Liver (tissue), 9 donors: Measurements from ENCODE around the gene COL27A1. TPM values are rescaled to one million over a fixed set of nuclear protein-coding genes. Genes with fewer than 3 reads are reported as not detected.

Experiments
- DNase-seq: peaks from one replicate; pipeline ENCODE4 v3.0.0-alpha.2; 2017; ENCODE audit warnings: low spot score
- H3K27ac ChIP-seq, 2 donors: one replicate each; pipeline ENCODE4 v1.7.0; 2013; ENCODE audit warnings: inconsistent platforms in 2 of 2, low read length in 2 of 2, control low read depth in 1 of 2, low read depth in 1 of 2, mild to moderate bottlenecking in 1 of 2
- H3K27me3 ChIP-seq, 4 donors: one replicate each; pipeline versions ENCODE4 v1.6.1 to v1.7.0; 2013; ENCODE audit warnings: low read length in 3 of 4, inconsistent platforms in 1 of 4, mild to moderate bottlenecking in 1 of 4, moderate library complexity in 1 of 4; ENCODE audit not compliant: control insufficient read depth in 4 of 4, insufficient read depth in 4 of 4
- H3K36me3 ChIP-seq, 4 donors: one replicate each; pipeline versions ENCODE4 v1.6.1 to v1.7.0; 2013; ENCODE audit warnings: low read length in 3 of 4, mild to moderate bottlenecking in 3 of 4, low read depth in 1 of 4, moderate library complexity in 1 of 4; ENCODE audit not compliant: control insufficient read depth in 4 of 4, insufficient read depth in 3 of 4
- H3K4me1 ChIP-seq, 4 donors: one replicate each; pipeline versions ENCODE4 v1.6.1 to v1.7.0; 2013; ENCODE audit warnings: low read length in 3 of 4, mild to moderate bottlenecking in 3 of 4, moderate library complexity in 1 of 4; ENCODE audit not compliant: control insufficient read depth in 4 of 4, insufficient read depth in 4 of 4
- H3K4me3 ChIP-seq, 3 donors: one replicate each; pipeline versions ENCODE4 v1.6.1 to v1.7.0; 2013; ENCODE audit warnings: low read length in 3 of 3, control low read depth in 1 of 3, low read depth in 1 of 3, mild to moderate bottlenecking in 1 of 3
- H3K9ac ChIP-seq, 2 donors: one replicate each; pipeline ENCODE4 v1.7.0; 2013; ENCODE audit warnings: low read length in 2 of 2, mild to moderate bottlenecking in 2 of 2, moderate library complexity in 2 of 2, control low read depth in 1 of 2, low read depth in 1 of 2
- H3K9me3 ChIP-seq, 4 donors: one replicate each; pipeline versions ENCODE4 v1.6.1 to v1.7.0; 2013; ENCODE audit warnings: low read length in 3 of 4; ENCODE audit not compliant: control insufficient read depth in 4 of 4
- ATF3 ChIP-seq: IDR thresholded peaks from 2 replicates; pipeline ENCODE4 v1.6.1; 2016; ENCODE audit warnings: antibody characterized with exemption
- CTCF ChIP-seq: fragments of 150-350 bp; IDR thresholded peaks from 2 replicates; pipeline ENCODE4 v1.5.1; 2017; ENCODE audit warnings: improper control_type of control experiment, low read depth, low read length; ENCODE audit not compliant: missing input control
- EGR1 ChIP-seq, 2 donors: IDR thresholded peaks; 2 replicates each; pipeline ENCODE4 v1.6.1; 2016 to 2018; ENCODE audit warnings: antibody characterized with exemption in 2 of 2, low read depth in 2 of 2
- FOXA1 ChIP-seq: IDR thresholded peaks from 2 replicates; pipeline ENCODE4 v1.6.1; 2016; ENCODE audit warnings: antibody characterized with exemption
- FOXA2 ChIP-seq: IDR thresholded peaks from 2 replicates; pipeline ENCODE4 v1.6.1; 2016; ENCODE audit warnings: antibody characterized with exemption
- GABPA ChIP-seq, 2 donors: IDR thresholded peaks in 1 of 2; conservative IDR thresholded peaks in 1 of 2; 2 replicates each; pipeline ENCODE4 v1.6.1; 2016; ENCODE audit warnings: antibody characterized with exemption in 2 of 2, mild to moderate bottlenecking in 1 of 2, moderate library complexity in 1 of 2
- HNF4A ChIP-seq, 2 donors: conservative IDR thresholded peaks; 2 replicates each; pipeline ENCODE4 v1.6.1; 2016; ENCODE audit warnings: antibody characterized with exemption in 2 of 2, mild to moderate bottlenecking in 2 of 2
- HNF4G ChIP-seq: IDR thresholded peaks from 2 replicates; pipeline ENCODE4 v1.6.1; 2016; ENCODE audit warnings: antibody characterized with exemption
- JUND ChIP-seq, 2 donors: IDR thresholded peaks; 2 replicates each; pipeline ENCODE4 v1.6.1; 2016; ENCODE audit warnings: antibody characterized with exemption in 2 of 2
- MAX ChIP-seq: IDR thresholded peaks from 2 replicates; pipeline ENCODE4 v1.6.1; 2016; ENCODE audit warnings: antibody characterized with exemption
- NR2F2 ChIP-seq: IDR thresholded peaks from 2 replicates; pipeline ENCODE4 v1.6.1; 2016; ENCODE audit warnings: antibody characterized with exemption
- RAD21 ChIP-seq, 2 donors: IDR thresholded peaks; 2 replicates each; pipeline ENCODE4 v1.6.1; 2016; ENCODE audit warnings: antibody characterized with exemption in 2 of 2, mild to moderate bottlenecking in 2 of 2
- RXRA ChIP-seq, 2 donors: IDR thresholded peaks; 2 replicates each; pipeline ENCODE4 v1.6.1; 2017 to 2018; ENCODE audit warnings: antibody characterized with exemption in 2 of 2, mild to moderate bottlenecking in 1 of 2
- SP1 ChIP-seq: IDR thresholded peaks from 2 replicates; pipeline ENCODE4 v1.6.1; 2018; ENCODE audit warnings: antibody characterized with exemption, mild to moderate bottlenecking
- TAF1 ChIP-seq: conservative IDR thresholded peaks from 2 replicates; pipeline ENCODE4 v1.6.1; 2016; ENCODE audit warnings: antibody characterized with exemption, mild to moderate bottlenecking
- YY1 ChIP-seq: IDR thresholded peaks from 2 replicates; pipeline ENCODE4 v1.6.1; 2016; ENCODE audit warnings: antibody characterized with exemption, mild to moderate bottlenecking
- WGBS: extraction: QIAGEN DNeasy Blood & Tissue Kit; methylation state at CpG from one replicate; pipeline ENCODE4 v1.1.7; 2013; 5-methylcytosine and 5-hydroxymethylcytosine counted together
- polyA plus RNA-seq, 2 donors: library from polyadenylated mRNA; stranded (reverse) in 1 of 2; unstranded in 1 of 2; fragments of 200-250 nt in 1 of 2; fragments of >200 nt in 1 of 2; fragmentation: Nextera tagmentation in 1 of 2; extraction: Ambion mirVana in 1 of 2; gene quantifications; one replicate each; pipeline versions ENCODE4 v1.2.1 to v1.2.3, GENCODE V29; 2013 to 2015
- total RNA-seq, 2 donors: library from RNA; depleted of rRNA; stranded (reverse); fragments of >200 nt; gene quantifications; one replicate each; pipeline ENCODE4 v1.2.3, GENCODE V29; 2014
- TF ChIP-seq, protein P1 (sequence below): IDR thresholded peaks from 2 replicates; pipeline ENCODE4 v1.6.1; 2016; ENCODE audit warnings: antibody characterized with exemption
- TF ChIP-seq, protein P2 (sequence below): IDR thresholded peaks from 2 replicates; pipeline ENCODE4 v1.6.1; 2016; ENCODE audit warnings: antibody characterized with exemption, mild to moderate bottlenecking
- donor health status: healthy.
- donor health status: healthy.
- donor health status: healthy.
- donor health status: healthy.
- donor health status: healthy.

The COL27A1 gene
- total and polyA plus RNA-seq, 4 donors, result 7.0 to 20.4 (median 12.0) TPM

DNA sequence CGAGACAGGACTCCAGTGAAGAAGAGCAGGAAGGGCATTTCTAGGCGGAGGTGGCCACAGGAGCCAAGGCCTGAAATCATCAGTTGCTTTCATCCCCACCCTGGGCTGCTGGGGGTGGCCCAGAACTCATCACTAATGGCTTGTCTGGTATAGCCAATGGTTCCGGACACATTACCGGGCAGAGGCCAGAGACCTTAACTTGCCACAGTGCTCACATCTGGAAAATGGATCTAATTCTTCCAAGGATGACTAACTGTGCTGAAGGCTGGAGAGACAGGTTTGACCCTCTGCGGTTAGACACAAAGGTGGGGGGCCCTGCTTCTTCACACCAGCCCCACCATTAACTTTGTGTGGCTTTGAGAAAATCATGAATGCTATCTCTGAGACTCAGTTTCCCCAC lies 6.2 kb upstream of the COL27A1 start:
- H3K27ac ChIP-seq, result no peak overlapping the region
- no peaks in the 10 kb centered on the region for H3K9me3 ChIP-seq
- H3K27me3 ChIP-seq, result no peaks in the 10 kb centered on the region
- TF ChIP-seq RXRA (IDR thresholded peaks at IDR 0.05) (no peak), GABPA (IDR thresholded peaks at IDR 0.05 in 1 of 2, conservative IDR thresholded peaks at IDR 0.05 in 1 of 2) (no peak), YY1 (no peak), TAF1 (no peak), NR2F2 (no peak), EGR1 (IDR thresholded peaks at IDR 0.05; ENCODE audit: low read depth in 2 of 2) (no peak), SP1 (no peak), HNF4A (conservative IDR thresholded peaks at IDR 0.05) (no peak), JUND (IDR thresholded peaks at IDR 0.05) (no peak), MAX (no peak), FOXA2 (no peak), HNF4G (no peak), RAD21 (IDR thresholded peaks at IDR 0.05) (no peak), CTCF (no peak), FOXA1 (no peak), ATF3 (no peak)
- TF ChIP-seq, protein P1, sequence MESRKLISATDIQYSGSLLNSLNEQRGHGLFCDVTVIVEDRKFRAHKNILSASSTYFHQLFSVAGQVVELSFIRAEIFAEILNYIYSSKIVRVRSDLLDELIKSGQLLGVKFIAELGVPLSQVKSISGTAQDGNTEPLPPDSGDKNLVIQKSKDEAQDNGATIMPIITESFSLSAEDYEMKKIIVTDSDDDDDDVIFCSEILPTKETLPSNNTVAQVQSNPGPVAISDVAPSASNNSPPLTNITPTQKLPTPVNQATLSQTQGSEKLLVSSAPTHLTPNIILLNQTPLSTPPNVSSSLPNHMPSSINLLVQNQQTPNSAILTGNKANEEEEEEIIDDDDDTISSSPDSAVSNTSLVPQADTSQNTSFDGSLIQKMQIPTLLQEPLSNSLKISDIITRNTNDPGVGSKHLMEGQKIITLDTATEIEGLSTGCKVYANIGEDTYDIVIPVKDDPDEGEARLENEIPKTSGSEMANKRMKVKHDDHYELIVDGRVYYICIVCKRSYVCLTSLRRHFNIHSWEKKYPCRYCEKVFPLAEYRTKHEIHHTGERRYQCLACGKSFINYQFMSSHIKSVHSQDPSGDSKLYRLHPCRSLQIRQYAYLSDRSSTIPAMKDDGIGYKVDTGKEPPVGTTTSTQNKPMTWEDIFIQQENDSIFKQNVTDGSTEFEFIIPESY, result no peak
- TF ChIP-seq, protein P2, sequence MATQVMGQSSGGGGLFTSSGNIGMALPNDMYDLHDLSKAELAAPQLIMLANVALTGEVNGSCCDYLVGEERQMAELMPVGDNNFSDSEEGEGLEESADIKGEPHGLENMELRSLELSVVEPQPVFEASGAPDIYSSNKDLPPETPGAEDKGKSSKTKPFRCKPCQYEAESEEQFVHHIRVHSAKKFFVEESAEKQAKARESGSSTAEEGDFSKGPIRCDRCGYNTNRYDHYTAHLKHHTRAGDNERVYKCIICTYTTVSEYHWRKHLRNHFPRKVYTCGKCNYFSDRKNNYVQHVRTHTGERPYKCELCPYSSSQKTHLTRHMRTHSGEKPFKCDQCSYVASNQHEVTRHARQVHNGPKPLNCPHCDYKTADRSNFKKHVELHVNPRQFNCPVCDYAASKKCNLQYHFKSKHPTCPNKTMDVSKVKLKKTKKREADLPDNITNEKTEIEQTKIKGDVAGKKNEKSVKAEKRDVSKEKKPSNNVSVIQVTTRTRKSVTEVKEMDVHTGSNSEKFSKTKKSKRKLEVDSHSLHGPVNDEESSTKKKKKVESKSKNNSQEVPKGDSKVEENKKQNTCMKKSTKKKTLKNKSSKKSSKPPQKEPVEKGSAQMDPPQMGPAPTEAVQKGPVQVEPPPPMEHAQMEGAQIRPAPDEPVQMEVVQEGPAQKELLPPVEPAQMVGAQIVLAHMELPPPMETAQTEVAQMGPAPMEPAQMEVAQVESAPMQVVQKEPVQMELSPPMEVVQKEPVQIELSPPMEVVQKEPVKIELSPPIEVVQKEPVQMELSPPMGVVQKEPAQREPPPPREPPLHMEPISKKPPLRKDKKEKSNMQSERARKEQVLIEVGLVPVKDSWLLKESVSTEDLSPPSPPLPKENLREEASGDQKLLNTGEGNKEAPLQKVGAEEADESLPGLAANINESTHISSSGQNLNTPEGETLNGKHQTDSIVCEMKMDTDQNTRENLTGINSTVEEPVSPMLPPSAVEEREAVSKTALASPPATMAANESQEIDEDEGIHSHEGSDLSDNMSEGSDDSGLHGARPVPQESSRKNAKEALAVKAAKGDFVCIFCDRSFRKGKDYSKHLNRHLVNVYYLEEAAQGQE, result no peak
- no peak for DNase-seq
- peaks cover 4 to 18% (median 10%) of the 10 kb centered on the region in 4 donors for H3K4me1 ChIP-seq
- H3K4me3 ChIP-seq, result no peak overlapping the region
- 97% methylated on average over 5 of the region's 5 CpGs for WGBS
- H3K9ac ChIP-seq, result no peak overlapping the region
- H3K36me3 ChIP-seq, result no peaks in the 10 kb centered on the region
